ENCODE results near the gene USP7.

USP7 gene

GRCh38 chr16:8893976-8894690 is 69.6 kb downstream of the USP7 start:
- Histone ChIP-seq H3K4me2 (no peak overlapping the region), H4K20me1 (ENCODE audit: insufficient read depth) (peaks cover 10% of the 10 kb centered on the region), H3K27ac (no peak overlapping the region), H3K4me3 (IDR thresholded peaks at IDR 0.05; ENCODE audit: insufficient read depth, low read depth, low read length) (no peak overlapping the region), H3K9ac (no peak overlapping the region), H2AFZ (ENCODE audit: low read depth) (no peak overlapping the region), H3K27me3 (ENCODE audit: insufficient read depth, low read depth) (no peaks in the 10 kb centered on the region), H3K4me1 (ENCODE audit: low read depth, poor library complexity, severe bottlenecking) (peaks cover 12% of the 10 kb centered on the region), H3K79me2 (ENCODE audit: insufficient read depth, low read depth) (peaks cover 13% of the 10 kb centered on the region; the same call in 1 of the 2 replicates), H3K36me3 (ENCODE audit: insufficient read depth) (peaks cover 22% of the 10 kb centered on the region; the same call in 1 of the 2 replicates)
- TF ChIP-seq, protein P1, sequence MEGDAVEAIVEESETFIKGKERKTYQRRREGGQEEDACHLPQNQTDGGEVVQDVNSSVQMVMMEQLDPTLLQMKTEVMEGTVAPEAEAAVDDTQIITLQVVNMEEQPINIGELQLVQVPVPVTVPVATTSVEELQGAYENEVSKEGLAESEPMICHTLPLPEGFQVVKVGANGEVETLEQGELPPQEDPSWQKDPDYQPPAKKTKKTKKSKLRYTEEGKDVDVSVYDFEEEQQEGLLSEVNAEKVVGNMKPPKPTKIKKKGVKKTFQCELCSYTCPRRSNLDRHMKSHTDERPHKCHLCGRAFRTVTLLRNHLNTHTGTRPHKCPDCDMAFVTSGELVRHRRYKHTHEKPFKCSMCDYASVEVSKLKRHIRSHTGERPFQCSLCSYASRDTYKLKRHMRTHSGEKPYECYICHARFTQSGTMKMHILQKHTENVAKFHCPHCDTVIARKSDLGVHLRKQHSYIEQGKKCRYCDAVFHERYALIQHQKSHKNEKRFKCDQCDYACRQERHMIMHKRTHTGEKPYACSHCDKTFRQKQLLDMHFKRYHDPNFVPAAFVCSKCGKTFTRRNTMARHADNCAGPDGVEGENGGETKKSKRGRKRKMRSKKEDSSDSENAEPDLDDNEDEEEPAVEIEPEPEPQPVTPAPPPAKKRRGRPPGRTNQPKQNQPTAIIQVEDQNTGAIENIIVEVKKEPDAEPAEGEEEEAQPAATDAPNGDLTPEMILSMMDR (conservative IDR thresholded peaks at IDR 0.05; ENCODE audit: low read depth, low read length) = no peak

GRCh38 chr16:8893426-8893825 is 70.3 kb downstream of the USP7 start:
- H3K27ac ChIP-seq = no peak overlapping the region
- H3K4me3 ChIP-seq (IDR thresholded peaks at IDR 0.05; ENCODE audit: insufficient read depth, low read depth, low read length) = no peak overlapping the region
- H3K79me2 ChIP-seq (ENCODE audit: insufficient read depth, low read depth) = peaks cover 8% of the 10 kb centered on the region; the same call in 1 of the 2 replicates
- H4K20me1 ChIP-seq (ENCODE audit: insufficient read depth) = peaks cover 5% of the 10 kb centered on the region; the same call in 1 of the 2 replicates
- H3K9ac ChIP-seq = no peak overlapping the region
- peaks cover 15% of the 10 kb centered on the region; the same call in 1 of the 2 replicates for H3K36me3 ChIP-seq (ENCODE audit: insufficient read depth)
- no peaks in the 10 kb centered on the region for H3K27me3 ChIP-seq (ENCODE audit: insufficient read depth, low read depth)
- H2AFZ ChIP-seq (ENCODE audit: low read depth) = no peak overlapping the region
- peaks cover 5% of the 10 kb centered on the region for H3K4me1 ChIP-seq (ENCODE audit: low read depth, poor library complexity, severe bottlenecking)
- TF ChIP-seq, protein P1 (conservative IDR thresholded peaks at IDR 0.05; ENCODE audit: low read depth, low read length) = no peak
- no peak overlapping the region for H3K4me2 ChIP-seq

- Histone ChIP-seq H4K20me1 (ENCODE audit: insufficient read depth) (peaks cover 3% of the 10 kb centered on the region; the same call in 1 of the 2 replicates), H3K27ac (no peak overlapping the region), H3K27me3 (ENCODE audit: insufficient read depth, low read depth) (no peaks in the 10 kb centered on the region), H3K4me1 (ENCODE audit: low read depth, poor library complexity, severe bottlenecking) (no peaks in the 10 kb centered on the region), H3K36me3 (ENCODE audit: insufficient read depth) (peaks cover 13% of the 10 kb centered on the region; the same call in 1 of the 2 replicates), H3K9ac (no peak overlapping the region), H3K4me3 (IDR thresholded peaks at IDR 0.05; ENCODE audit: insufficient read depth, low read depth, low read length) (no peak overlapping the region), H3K4me2 (no peak overlapping the region), H3K79me2 (ENCODE audit: insufficient read depth, low read depth) (peaks cover 2% of the 10 kb centered on the region; the same call in 1 of the 2 replicates), H2AFZ (ENCODE audit: low read depth) (no peak overlapping the region)
- TF ChIP-seq, protein P1 (conservative IDR thresholded peaks at IDR 0.05; ENCODE audit: low read depth, low read length) = no peak
Observed at GRCh38 chr16:8892101-8892575, 71.6 kb downstream of the USP7 start.

- TF ChIP-seq, protein P1 (conservative IDR thresholded peaks at IDR 0.05; ENCODE audit: low read depth, low read length) = no peak
- Histone ChIP-seq H3K4me3 (IDR thresholded peaks at IDR 0.05; ENCODE audit: insufficient read depth, low read depth, low read length) (no peak overlapping the region), H3K4me2 (no peak overlapping the region), H3K27me3 (ENCODE audit: insufficient read depth, low read depth) (no peaks in the 10 kb centered on the region; the same call in 1 of the 2 replicates), H3K79me2 (ENCODE audit: insufficient read depth, low read depth) (no peaks in the 10 kb centered on the region), H3K27ac (no peak overlapping the region), H4K20me1 (ENCODE audit: insufficient read depth) (peaks cover 6% of the 10 kb centered on the region; the same call in 1 of the 2 replicates), H3K9ac (no peak overlapping the region), H2AFZ (ENCODE audit: low read depth) (no peak overlapping the region), H3K36me3 (ENCODE audit: insufficient read depth) (peaks cover 10% of the 10 kb centered on the region; the same call in 1 of the 2 replicates), H3K4me1 (ENCODE audit: low read depth, poor library complexity, severe bottlenecking) (peaks cover 11% of the 10 kb centered on the region)
Observed at GRCh38 chr16:8890549-8890921, 73.2 kb downstream of the USP7 start.
